ENCODE measurements around the gene EFR3B. TPM values are rescaled to one million over a fixed set of nuclear protein-coding genes. Genes with fewer than 3 reads are reported as not detected.

EFR3B gene
- total RNA-seq, 1 donor from 2014 or later, result 22.9 TPM

DNA sequence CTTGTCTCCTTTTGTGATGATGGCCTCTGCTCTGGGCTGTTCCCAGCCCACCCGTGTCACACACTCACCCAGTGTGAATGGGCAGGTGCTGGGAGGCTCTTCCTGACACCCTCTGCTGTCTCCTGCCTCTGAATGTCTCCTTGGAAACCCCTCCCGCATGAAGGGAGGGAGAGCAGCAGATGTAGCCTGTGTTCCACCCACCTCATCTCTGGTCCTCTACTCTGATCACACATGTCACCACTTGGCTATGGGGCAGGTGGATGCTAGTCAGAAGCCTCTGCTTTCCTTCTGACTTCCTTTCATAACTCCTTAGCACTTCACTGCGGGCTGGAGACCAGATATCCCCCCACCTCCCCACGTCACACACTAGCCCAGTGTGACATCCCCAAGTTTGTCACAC, 23.9 kb downstream of the EFR3B start:
- no peak for DNase-seq
- Mint-ChIP-seq H3K27me3 (ENCODE audit: unreplicated experiment) (peaks cover 2% of the 10 kb centered on the region), H3K9me3 (ENCODE audit: unreplicated experiment) (peaks cover 9% of the 10 kb centered on the region), H3K4me3 (ENCODE audit: unreplicated experiment) (peak overlapping the region; percentile 30), H3K27ac (ENCODE audit: unreplicated experiment) (peak overlapping the region; percentile 44), H3K4me1 (ENCODE audit: low read depth, unreplicated experiment) (peaks cover 19% of the 10 kb centered on the region), H3K36me3 (ENCODE audit: unreplicated experiment) (peaks cover 6% of the 10 kb centered on the region)
- no peak for TF ChIP-seq CTCF (IDR thresholded peaks at IDR 0.05; ENCODE audit: partially characterized antibody, unreplicated experiment)

DNA sequence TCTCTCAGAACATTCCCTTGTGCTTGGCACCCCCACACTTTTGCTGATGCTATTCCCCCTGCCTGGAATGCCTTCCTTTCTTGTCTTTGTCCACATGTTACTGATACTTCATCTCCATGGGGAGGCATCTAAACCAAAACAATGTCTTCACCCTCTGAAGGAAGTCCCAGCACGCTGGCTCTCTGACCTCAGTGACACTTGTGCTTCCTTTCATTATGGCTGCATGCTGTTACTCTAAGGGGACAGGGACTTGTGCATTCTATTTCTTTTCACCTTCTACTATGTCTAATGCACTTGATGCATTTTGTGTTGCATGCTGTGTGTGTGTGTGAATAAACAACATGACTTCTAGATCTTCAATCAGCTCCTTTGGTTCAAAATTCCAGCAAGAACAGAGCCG, 24.6 kb downstream of the EFR3B start:
- Mint-ChIP-seq H3K27me3 (ENCODE audit: unreplicated experiment) (peaks cover 2% of the 10 kb centered on the region), H3K36me3 (ENCODE audit: unreplicated experiment) (peaks cover 6% of the 10 kb centered on the region), H3K27ac (ENCODE audit: unreplicated experiment) (peak overlapping the region; percentile 10), H3K4me1 (ENCODE audit: low read depth, unreplicated experiment) (peaks cover 19% of the 10 kb centered on the region), H3K9me3 (ENCODE audit: unreplicated experiment) (peaks cover 9% of the 10 kb centered on the region), H3K4me3 (ENCODE audit: unreplicated experiment) (no peak overlapping the region)
- DNase-seq, result no peak
- TF ChIP-seq CTCF (IDR thresholded peaks at IDR 0.05; ENCODE audit: partially characterized antibody, unreplicated experiment), result no peak

- Mint-ChIP-seq H3K27me3 (ENCODE audit: unreplicated experiment) (peaks cover 2% of the 10 kb centered on the region), H3K9me3 (ENCODE audit: unreplicated experiment) (peaks cover 12% of the 10 kb centered on the region), H3K4me1 (ENCODE audit: low read depth, unreplicated experiment) (peaks cover 16% of the 10 kb centered on the region), H3K36me3 (ENCODE audit: unreplicated experiment) (peaks cover 6% of the 10 kb centered on the region), H3K27ac (ENCODE audit: unreplicated experiment) (no peak overlapping the region), H3K4me3 (ENCODE audit: unreplicated experiment) (no peak overlapping the region)
- TF ChIP-seq CTCF (IDR thresholded peaks at IDR 0.05; ENCODE audit: partially characterized antibody, unreplicated experiment), result no peak
- no peak for DNase-seq
These were observed 26.3 kb downstream of the EFR3B start for GRCh38 chr2:25068217-25068616.

DNA sequence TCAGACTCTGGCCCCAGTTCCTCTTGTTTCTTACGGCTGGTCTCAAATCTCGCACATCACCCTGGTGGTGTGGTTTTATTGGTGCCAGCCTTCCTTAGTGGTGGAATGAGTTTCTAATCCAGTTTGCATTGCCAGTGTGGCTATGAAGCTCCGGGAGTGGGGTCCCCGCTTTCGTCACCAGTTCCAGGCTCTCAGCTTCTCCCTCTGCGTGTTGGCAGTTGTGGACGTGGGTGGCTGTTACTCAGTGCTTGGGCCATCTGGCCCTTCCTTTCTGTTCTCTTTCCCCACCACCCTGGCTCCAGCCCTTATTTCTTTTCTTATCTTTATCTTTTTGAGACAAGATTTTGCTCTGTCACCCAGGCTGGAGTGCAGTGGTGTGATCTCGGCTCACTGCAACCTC, 30.1 kb downstream of the EFR3B start:
- no peak overlapping the region for H3K27ac Mint-ChIP-seq (ENCODE audit: unreplicated experiment)
- no peak for DNase-seq
- peaks cover 2% of the 10 kb centered on the region for H3K27me3 Mint-ChIP-seq (ENCODE audit: unreplicated experiment)
- no peaks in the 10 kb centered on the region for H3K36me3 Mint-ChIP-seq (ENCODE audit: unreplicated experiment)
- no peak for TF ChIP-seq CTCF (IDR thresholded peaks at IDR 0.05; ENCODE audit: partially characterized antibody, unreplicated experiment)
- H3K4me3 Mint-ChIP-seq (ENCODE audit: unreplicated experiment), result no peak overlapping the region
- peaks cover 8% of the 10 kb centered on the region for H3K4me1 Mint-ChIP-seq (ENCODE audit: low read depth, unreplicated experiment)
- peaks cover 2% of the 10 kb centered on the region for H3K9me3 Mint-ChIP-seq (ENCODE audit: unreplicated experiment)

DNA sequence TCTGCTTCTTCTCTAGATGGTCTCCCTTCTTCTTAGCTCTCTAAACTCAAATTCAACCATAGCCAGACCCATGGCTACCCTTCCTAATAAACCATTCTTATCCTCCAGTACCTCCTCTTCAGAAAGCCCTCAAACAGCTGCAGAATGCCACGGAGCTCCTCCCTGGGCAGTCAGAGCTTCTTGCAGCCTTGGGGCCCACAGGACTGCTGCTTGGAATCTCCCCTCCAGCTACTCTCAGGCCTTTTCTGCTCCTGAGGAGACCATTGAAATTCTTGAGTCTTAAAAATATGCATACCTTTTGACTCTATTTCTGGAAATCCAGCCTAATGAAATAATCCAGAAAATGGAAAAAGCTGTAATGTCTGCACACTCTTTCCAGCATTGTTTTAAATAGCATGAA, 30.7 kb downstream of the EFR3B start:
- no peak overlapping the region for H3K27ac Mint-ChIP-seq (ENCODE audit: unreplicated experiment)
- TF ChIP-seq CTCF (IDR thresholded peaks at IDR 0.05; ENCODE audit: partially characterized antibody, unreplicated experiment), result no peak
- H3K27me3 Mint-ChIP-seq (ENCODE audit: unreplicated experiment), result peaks cover 2% of the 10 kb centered on the region
- no peak overlapping the region for H3K4me3 Mint-ChIP-seq (ENCODE audit: unreplicated experiment)
- peaks cover 9% of the 10 kb centered on the region for H3K4me1 Mint-ChIP-seq (ENCODE audit: low read depth, unreplicated experiment)
- no peak for DNase-seq
- no peaks in the 10 kb centered on the region for H3K36me3 Mint-ChIP-seq (ENCODE audit: unreplicated experiment)
- peaks cover 2% of the 10 kb centered on the region for H3K9me3 Mint-ChIP-seq (ENCODE audit: unreplicated experiment)

Data from glutamatergic neuron (in vitro differentiated cells).